Psoas muscle (tissue), 8 donors: Measurements from ENCODE around the gene LRP1-AS. TPM values are rescaled to one million over a fixed set of nuclear protein-coding genes. Genes with fewer than 3 reads are reported as not detected.

Experiments used
- ATAC-seq, 4 donors: fragments of 200-7000 bp; cut with Tn5 transposase; one replicate each; pipeline ENCODE4 v1.9.1; 2020; ENCODE audit warnings: moderate library complexity in 3 of 4, mild to moderate bottlenecking in 2 of 4
- DNase-seq, 2 donors: peaks; one replicate each; pipeline ENCODE4 v3.0.0-alpha.2; 2020
- H3K27ac ChIP-seq: fragments of 200-600 bp; one replicate; pipeline ENCODE4 v1.8.0; 2022
- H3K27me3 ChIP-seq, 3 donors: fragments of 200-600 bp in 1 of 3; one replicate each; pipeline versions ENCODE4 v1.6.1 to v1.8.0; 2013 to 2022; ENCODE audit warnings: low read length in 2 of 3, mild to moderate bottlenecking in 2 of 3, moderate library complexity in 1 of 3; ENCODE audit not compliant: insufficient read depth in 3 of 3
- H3K36me3 ChIP-seq, 2 donors: fragments of 200-600 bp in 1 of 2; one replicate each; pipeline versions ENCODE4 v1.6.1 to v1.8.0; 2013 to 2022; ENCODE audit warnings: low read depth in 1 of 2, mild to moderate bottlenecking in 1 of 2, moderate library complexity in 1 of 2; ENCODE audit not compliant: insufficient read depth in 1 of 2
- H3K4me1 ChIP-seq: fragments of 200-600 bp; one replicate; pipeline ENCODE4 v1.8.0; 2022
- H3K4me3 ChIP-seq: fragments of 200-600 bp; one replicate; pipeline ENCODE4 v1.8.0; 2022; ENCODE audit warnings: mild to moderate bottlenecking
- H3K9me3 ChIP-seq: fragments of 200-600 bp; one replicate; pipeline ENCODE4 v1.8.0; 2022
- WGBS, 3 donors: extraction: QIAGEN DNeasy Blood & Tissue Kit; methylation state at CpG; one replicate each; pipeline versions ENCODE4 v1.1.6 to v1.1.7; 2013; 5-methylcytosine and 5-hydroxymethylcytosine counted together
- intact Hi-C, 2 donors: fragments of 100-400 bp; cut with DNase I; formaldehyde crosslinking; loops; one replicate each; pipeline versions ENCODE4 v1.11.0 to v1.14.2; 2022
- polyA plus RNA-seq, 3 donors: library from polyadenylated mRNA; stranded (reverse); fragments of 200-250 nt; gene quantifications; one replicate each; pipeline ENCODE4 v1.2.3, GENCODE V29; 2013
- total RNA-seq, 4 donors: library from RNA; stranded (reverse); fragmentation: NEBNext Ultra II Directional in 2 of 4; extraction: Animal tissue kit (Norgen Biotek cat#: 25700) in 2 of 4; gene quantifications; one replicate each; pipeline versions ENCODE4 v1.2.1 to v1.2.4, GENCODE V29; 2021 to 2023
- TF ChIP-seq, protein P1 (sequence below): fragments of 200-600 bp; IDR thresholded peaks from one replicate; pipeline ENCODE4 v1.8.0; 2022; ENCODE audit warnings: antibody characterized with exemption
- donor health status: healthy with polysubstance abuse.
- donor health status: DM: no; HTN: no; CAD: no; lungs with moderate emphysema.
- donor health status: Bipolar disorder and iron deficiency.
- donor health status: healthy.
- donor health status: DM: yes; HTN: yes; CAD: no.
- donor health status: DM: no; HTN: no; CAD: no.
- donor health status: DM: no; HTN: no; CAD: no.
- donor health status: DM: yes; HTN: yes; CAD: no.

Gene LRP1-AS
- total and polyA plus RNA-seq, 7 donors: not detected

DNA sequence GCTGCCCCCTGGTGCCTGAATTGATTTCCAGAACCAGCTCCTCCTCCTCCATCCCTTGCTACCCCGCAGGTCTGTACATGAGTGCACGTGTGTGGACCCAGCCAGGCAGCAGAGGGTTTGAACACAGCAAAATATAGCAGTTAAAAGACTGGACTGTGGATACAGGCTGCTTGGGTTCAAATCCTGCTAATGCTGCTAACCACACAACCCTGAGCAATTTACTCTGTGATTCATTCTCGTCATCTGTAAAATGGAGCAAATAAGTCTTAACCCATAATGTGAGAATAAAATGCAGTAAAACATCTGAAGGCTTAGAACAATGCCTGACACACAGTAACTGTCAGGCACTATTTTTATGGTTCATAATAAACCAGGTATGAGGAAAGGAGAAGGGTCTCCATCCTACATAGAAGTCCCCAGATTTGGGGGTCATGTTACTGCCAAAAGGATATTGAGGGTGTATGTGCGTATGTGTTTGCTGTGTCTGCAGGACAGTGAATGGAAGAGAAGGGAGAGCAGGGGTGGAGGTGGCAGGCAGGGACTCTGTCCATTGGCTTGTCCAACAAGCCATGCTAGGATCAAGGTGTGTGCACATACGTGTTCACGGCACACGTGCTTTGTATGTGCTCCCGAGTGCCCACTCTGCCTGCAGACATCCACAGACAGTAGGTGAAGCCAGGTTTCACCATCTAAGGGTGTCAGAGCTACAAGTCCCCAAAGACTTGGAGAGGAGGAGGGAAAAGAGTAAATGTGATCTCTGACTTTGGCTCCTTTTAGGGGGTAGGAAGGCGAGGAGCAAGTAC lies 34.7 kb downstream of the LRP1-AS start:
- 60 to 67% (median 63%) methylated on average over 9 of the region's 9 CpGs for WGBS, 3 donors

DNA sequence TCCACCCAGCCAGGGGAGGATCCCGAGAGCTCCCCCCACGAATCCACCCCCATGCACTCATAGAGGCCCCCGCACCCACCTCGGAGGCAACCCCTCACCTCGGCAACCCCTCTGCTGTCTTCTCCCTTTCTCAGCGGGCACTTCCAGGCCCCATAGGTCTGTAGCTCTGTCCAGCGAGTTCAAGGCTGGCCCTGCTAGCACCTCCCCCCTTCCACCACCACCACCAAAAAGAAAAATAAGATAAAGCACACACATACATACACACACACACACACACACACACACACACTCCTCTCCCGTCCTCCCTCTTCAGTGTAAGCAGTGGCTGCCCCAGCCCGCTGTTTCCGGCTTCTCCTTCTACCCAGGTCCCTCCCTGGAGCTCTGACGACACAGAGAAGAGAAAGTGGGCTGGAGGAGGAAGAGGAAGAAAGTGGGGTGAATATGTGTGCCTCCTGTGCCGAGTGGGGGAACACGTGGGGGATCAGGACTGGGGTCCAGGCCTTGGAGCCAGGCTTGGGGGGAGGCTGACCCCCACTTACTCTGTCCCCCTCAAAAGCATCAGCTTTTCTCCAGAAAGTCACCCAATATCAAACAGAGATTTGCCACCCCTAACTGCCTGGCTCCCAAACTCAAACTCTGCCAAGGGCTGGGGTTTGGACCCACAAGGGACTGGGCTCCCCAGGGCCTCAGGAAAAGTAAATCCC lies 36.2 kb downstream of the LRP1-AS start, which contains the start of gene STAT6:
Gene STAT6 (minus strand): TSS at position 332 of the 704 bp plus-strand sequence. CDS start 3,084 bp downstream, outside the sequence.
- Histone ChIP-seq H3K27me3 (no peaks in the 10 kb centered on the region), H3K36me3 (peaks cover 0 to 7% of the 10 kb centered on the region in 2 donors), H3K4me3 (peak within 1 kb of the TSS; percentile 72), H3K9me3 (no peaks in the 10 kb centered on the region), H3K27ac (peak within 1 kb of the TSS; percentile 88), H3K4me1 (peaks cover 11% of the 10 kb centered on the region)
- DNase-seq: peak; percentile 72 to 86
- 32 to 54% (median 42%) methylated on average over 11 to 13 of the region's 13 CpGs for WGBS, 3 donors
- ATAC-seq: peak; percentile 43 to 66 (median 48)
- intact Hi-C loops: loop anchor here in 1 of 2 donors (5.0 kb wide), 1 partner anchor 104 kb away; the partner anchor contains the start of gene ZBTB39
- TF ChIP-seq, protein P1, sequence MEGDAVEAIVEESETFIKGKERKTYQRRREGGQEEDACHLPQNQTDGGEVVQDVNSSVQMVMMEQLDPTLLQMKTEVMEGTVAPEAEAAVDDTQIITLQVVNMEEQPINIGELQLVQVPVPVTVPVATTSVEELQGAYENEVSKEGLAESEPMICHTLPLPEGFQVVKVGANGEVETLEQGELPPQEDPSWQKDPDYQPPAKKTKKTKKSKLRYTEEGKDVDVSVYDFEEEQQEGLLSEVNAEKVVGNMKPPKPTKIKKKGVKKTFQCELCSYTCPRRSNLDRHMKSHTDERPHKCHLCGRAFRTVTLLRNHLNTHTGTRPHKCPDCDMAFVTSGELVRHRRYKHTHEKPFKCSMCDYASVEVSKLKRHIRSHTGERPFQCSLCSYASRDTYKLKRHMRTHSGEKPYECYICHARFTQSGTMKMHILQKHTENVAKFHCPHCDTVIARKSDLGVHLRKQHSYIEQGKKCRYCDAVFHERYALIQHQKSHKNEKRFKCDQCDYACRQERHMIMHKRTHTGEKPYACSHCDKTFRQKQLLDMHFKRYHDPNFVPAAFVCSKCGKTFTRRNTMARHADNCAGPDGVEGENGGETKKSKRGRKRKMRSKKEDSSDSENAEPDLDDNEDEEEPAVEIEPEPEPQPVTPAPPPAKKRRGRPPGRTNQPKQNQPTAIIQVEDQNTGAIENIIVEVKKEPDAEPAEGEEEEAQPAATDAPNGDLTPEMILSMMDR: no peak

More for the DNA sequence above, 34.7 kb downstream of the LRP1-AS start:
- Histone ChIP-seq H3K9me3 (no peaks in the 10 kb centered on the region), H3K4me1 (peaks cover 11% of the 10 kb centered on the region), H3K4me3 (peak overlapping the region; percentile 72), H3K36me3 (no peaks in the 10 kb centered on the region), H3K27me3 (no peaks in the 10 kb centered on the region), H3K27ac (peak overlapping the region; percentile 69)
- ATAC-seq: peak in 3 of 4 donors; percentile 76 to 84 (median 81)
- TF ChIP-seq, protein P1: peak; percentile 82
- DNase-seq: no peak
- intact Hi-C loops: loop anchor here (1.0 to 5.0 kb wide), 3 partner anchors 42 to 105 kb away; partner anchors contain the start of gene ZBTB39 (in 1 of the 2)

DNA sequence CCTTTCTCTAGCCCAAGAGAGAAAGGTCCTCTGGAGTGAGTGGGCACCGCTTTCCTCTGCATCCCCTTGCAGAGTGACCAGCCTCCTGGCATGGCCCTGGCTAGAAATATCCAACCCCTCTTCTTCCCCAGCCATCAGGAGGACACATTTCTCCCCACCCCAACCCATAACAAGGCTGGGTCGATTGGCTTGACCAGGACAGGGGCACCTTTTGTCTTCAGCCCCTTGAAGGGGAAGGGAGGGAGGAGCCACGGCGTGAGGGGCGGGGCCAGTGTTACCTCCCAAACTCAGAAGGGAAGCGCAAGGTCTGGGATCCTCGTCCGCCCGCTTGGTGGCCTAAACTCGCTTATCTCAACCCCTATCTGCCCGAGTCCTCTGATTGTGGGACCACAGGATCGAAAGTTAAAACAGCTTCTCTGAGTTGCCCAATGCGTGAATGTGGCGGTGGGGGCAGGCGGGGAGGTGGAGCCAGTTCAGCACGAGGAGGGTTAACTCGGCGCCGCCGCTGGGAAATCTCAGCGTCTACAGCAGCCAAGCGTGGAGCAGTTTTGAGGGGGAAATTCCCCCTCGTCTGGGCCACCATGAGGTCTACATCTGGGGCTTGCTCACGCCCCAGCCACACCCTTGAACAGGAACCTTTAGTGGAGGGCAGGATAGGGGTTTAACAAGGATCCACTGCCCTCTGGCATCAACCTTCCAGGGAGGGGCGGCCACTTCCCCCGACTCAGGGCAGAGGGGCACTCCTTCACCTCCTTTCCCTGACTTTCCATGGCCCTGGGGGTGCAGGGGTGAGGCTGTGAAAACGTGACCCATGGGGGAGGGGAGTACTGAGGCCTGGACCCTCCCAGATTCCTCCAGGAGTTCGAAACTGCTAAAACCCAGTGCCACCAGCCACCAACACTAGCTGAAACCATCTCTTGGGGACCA lies 37.1 kb downstream of the LRP1-AS start:
- TF ChIP-seq, protein P1: no peak
- Histone ChIP-seq H3K9me3 (no peaks in the 10 kb centered on the region), H3K4me3 (peak overlapping the region; percentile 72), H3K27me3 (no peaks in the 10 kb centered on the region), H3K36me3 (peaks cover 0 to 8% of the 10 kb centered on the region in 2 donors), H3K27ac (peak overlapping the region; percentile 88), H3K4me1 (peaks cover 11% of the 10 kb centered on the region)
- intact Hi-C loops: loop anchor here in 1 of 2 donors (5.0 kb wide), 1 partner anchor 103 kb away; the partner anchor contains the start of gene ZBTB39
- ATAC-seq (peak in 2 of 4 donors; percentile 3 to 23), DNase-seq (peak; percentile 59 to 77)
- 9 to 21% (median 16%) methylated on average over 28 of the region's 28 CpGs for WGBS, 3 donors
